ENCODE data around the gene RAB3D.

DNA sequence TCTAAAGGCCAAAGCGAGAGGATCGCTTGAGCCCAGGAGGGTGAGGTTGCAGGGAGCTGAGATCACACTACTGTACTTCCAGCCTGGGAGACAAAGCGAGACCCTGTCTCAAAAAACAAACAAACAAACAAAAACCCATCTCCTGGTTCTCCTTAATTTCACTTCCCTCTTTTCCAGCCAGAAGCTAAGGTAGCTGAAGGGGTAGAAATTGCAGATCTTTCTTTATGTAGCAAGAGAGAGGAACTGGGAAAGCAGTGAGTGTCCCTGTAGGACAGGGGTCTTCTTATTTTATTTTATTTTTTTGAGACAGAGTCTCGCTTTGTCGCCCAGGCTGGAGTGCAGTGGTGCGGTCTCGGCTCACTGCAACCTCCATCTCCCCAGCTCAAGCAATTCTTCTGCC lies 48.0 kb downstream of the RAB3D start:
- TF ChIP-seq, protein P1, sequence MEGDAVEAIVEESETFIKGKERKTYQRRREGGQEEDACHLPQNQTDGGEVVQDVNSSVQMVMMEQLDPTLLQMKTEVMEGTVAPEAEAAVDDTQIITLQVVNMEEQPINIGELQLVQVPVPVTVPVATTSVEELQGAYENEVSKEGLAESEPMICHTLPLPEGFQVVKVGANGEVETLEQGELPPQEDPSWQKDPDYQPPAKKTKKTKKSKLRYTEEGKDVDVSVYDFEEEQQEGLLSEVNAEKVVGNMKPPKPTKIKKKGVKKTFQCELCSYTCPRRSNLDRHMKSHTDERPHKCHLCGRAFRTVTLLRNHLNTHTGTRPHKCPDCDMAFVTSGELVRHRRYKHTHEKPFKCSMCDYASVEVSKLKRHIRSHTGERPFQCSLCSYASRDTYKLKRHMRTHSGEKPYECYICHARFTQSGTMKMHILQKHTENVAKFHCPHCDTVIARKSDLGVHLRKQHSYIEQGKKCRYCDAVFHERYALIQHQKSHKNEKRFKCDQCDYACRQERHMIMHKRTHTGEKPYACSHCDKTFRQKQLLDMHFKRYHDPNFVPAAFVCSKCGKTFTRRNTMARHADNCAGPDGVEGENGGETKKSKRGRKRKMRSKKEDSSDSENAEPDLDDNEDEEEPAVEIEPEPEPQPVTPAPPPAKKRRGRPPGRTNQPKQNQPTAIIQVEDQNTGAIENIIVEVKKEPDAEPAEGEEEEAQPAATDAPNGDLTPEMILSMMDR (conservative IDR thresholded peaks at IDR 0.05 in 1 of 2, IDR thresholded peaks at IDR 0.05 in 1 of 2; ENCODE audit: extremely low read depth in 1 of 2, insufficient read depth in 1 of 2, low read depth in 1 of 2, low read length in 2 of 2) = no peak
- no peak for TF ChIP-seq EZH2 (IDR thresholded peaks at IDR 0.05; ENCODE audit: borderline replicate concordance, low read length)

Data from mammary epithelial cell (primary cell).